ENCODE measurements around the gene NINJ1.
"Not testable (repeated sequence)": the region's sequence is repeated elsewhere in the genome, so short reads cannot be mapped to it uniquely, and the experiment has no call there.

Gene NINJ1

GRCh38 chr9:93123561-93124283 is 10.3 kb downstream of the NINJ1 start:
- H3K4me3 ChIP-seq, result no peak overlapping the region
- in situ Hi-C loops (cut with MboI; ENCODE audit: low sequenced_read_pairs), result no loop called here
- no peaks in the 10 kb centered on the region for H3K4me1 ChIP-seq
- H3K9me3 ChIP-seq, result no peaks in the 10 kb centered on the region
- H3K36me3 ChIP-seq (replicated peaks), result no peaks in the 10 kb centered on the region
- no peaks in the 10 kb centered on the region for H3K27me3 ChIP-seq (ENCODE audit: low read depth)
- no peak for DNase-seq (ENCODE audit: low spot score in 2 of 2)

- Histone ChIP-seq H3K27me3 (ENCODE audit: low read depth) (no peaks in the 10 kb centered on the region), H3K4me3 (no peak overlapping the region), H3K9me3 (no peaks in the 10 kb centered on the region), H3K4me1 (no peaks in the 10 kb centered on the region), H3K36me3 (replicated peaks) (no peaks in the 10 kb centered on the region)
- in situ Hi-C loops (cut with MboI; ENCODE audit: low sequenced_read_pairs), result no loop called here
- DNase-seq (ENCODE audit: low spot score in 2 of 2), result no peak
These were observed 11.3 kb downstream of the NINJ1 start for GRCh38 chr9:93122721-93123221.

GRCh38 chr9:93121316-93122241 is 12.5 kb downstream of the NINJ1 start:
- Histone ChIP-seq H3K9me3 (no peaks in the 10 kb centered on the region), H3K27me3 (ENCODE audit: low read depth) (no peaks in the 10 kb centered on the region), H3K4me3 (no peak overlapping the region), H3K36me3 (replicated peaks) (no peaks in the 10 kb centered on the region), H3K4me1 (no peaks in the 10 kb centered on the region)
- no peak for DNase-seq (ENCODE audit: low spot score in 2 of 2)
- in situ Hi-C loops (cut with MboI; ENCODE audit: low sequenced_read_pairs), result no loop called here

- Histone ChIP-seq H3K9me3 (no peaks in the 10 kb centered on the region), H3K4me1 (no peaks in the 10 kb centered on the region), H3K36me3 (replicated peaks) (no peaks in the 10 kb centered on the region), H3K4me3 (no peak overlapping the region), H3K27me3 (ENCODE audit: low read depth) (no peaks in the 10 kb centered on the region)
- in situ Hi-C loops (cut with MboI; ENCODE audit: low sequenced_read_pairs), result no loop called here
- no peak for DNase-seq (ENCODE audit: low spot score in 2 of 2)
These were observed 13.2 kb downstream of the NINJ1 start for GRCh38 chr9:93120846-93121315.

- Histone ChIP-seq H3K36me3 (replicated peaks) (no peaks in the 10 kb centered on the region), H3K9me3 (no peaks in the 10 kb centered on the region), H3K4me1 (no peaks in the 10 kb centered on the region), H3K27me3 (ENCODE audit: low read depth) (no peaks in the 10 kb centered on the region), H3K4me3 (no peak overlapping the region)
- DNase-seq (ENCODE audit: low spot score in 2 of 2), result peak in 1 of 2 experiments; percentile 45
- in situ Hi-C loops (cut with MboI; ENCODE audit: low sequenced_read_pairs), result no loop called here
These were observed 13.9 kb downstream of the NINJ1 start for GRCh38 chr9:93119953-93120845.

- no peaks in the 10 kb centered on the region for H3K4me1 ChIP-seq
- in situ Hi-C loops (cut with MboI; ENCODE audit: low sequenced_read_pairs), result no loop called here
- no peak overlapping the region for H3K4me3 ChIP-seq
- no peaks in the 10 kb centered on the region for H3K9me3 ChIP-seq
- H3K27me3 ChIP-seq (ENCODE audit: low read depth), result no peaks in the 10 kb centered on the region
- DNase-seq (ENCODE audit: low spot score in 2 of 2), result no peak
- no peaks in the 10 kb centered on the region for H3K36me3 ChIP-seq (replicated peaks)
These were observed 14.4 kb downstream of the NINJ1 start for GRCh38 chr9:93119703-93119952.

GRCh38 chr9:93118863-93119702 is 15.0 kb downstream of the NINJ1 start:
- Histone ChIP-seq H3K27me3 (ENCODE audit: low read depth) (no peaks in the 10 kb centered on the region), H3K36me3 (replicated peaks) (no peaks in the 10 kb centered on the region), H3K9me3 (no peaks in the 10 kb centered on the region), H3K4me3 (no peak overlapping the region), H3K4me1 (no peaks in the 10 kb centered on the region)
- in situ Hi-C loops (cut with MboI; ENCODE audit: low sequenced_read_pairs), result no loop called here
- DNase-seq (ENCODE audit: low spot score in 2 of 2), result no peak

GRCh38 chr9:93117924-93118862 is 15.9 kb downstream of the NINJ1 start:
- in situ Hi-C loops (cut with MboI; ENCODE audit: low sequenced_read_pairs), result no loop called here
- Histone ChIP-seq H3K9me3 (no peaks in the 10 kb centered on the region), H3K36me3 (replicated peaks) (no peaks in the 10 kb centered on the region), H3K4me1 (no peaks in the 10 kb centered on the region), H3K4me3 (no peak overlapping the region), H3K27me3 (ENCODE audit: low read depth) (no peaks in the 10 kb centered on the region)
- DNase-seq (ENCODE audit: low spot score in 2 of 2), result no peak

- H3K4me3 ChIP-seq; DNase-seq (ENCODE audit: low spot score in 2 of 2); H3K4me1 ChIP-seq; in situ Hi-C loops (cut with MboI; ENCODE audit: low sequenced_read_pairs); H3K27me3 ChIP-seq (ENCODE audit: low read depth); H3K9me3 ChIP-seq; H3K36me3 ChIP-seq (replicated peaks): not testable (repeated sequence)
These were observed 16.5 kb downstream of the NINJ1 start for GRCh38 chr9:93117521-93117920.

- Histone ChIP-seq H3K4me3 (no peak overlapping the region), H3K4me1 (no peaks in the 10 kb centered on the region), H3K36me3 (replicated peaks) (no peaks in the 10 kb centered on the region), H3K27me3 (ENCODE audit: low read depth) (no peaks in the 10 kb centered on the region), H3K9me3 (no peaks in the 10 kb centered on the region)
- DNase-seq (ENCODE audit: low spot score in 2 of 2), result no peak
- in situ Hi-C loops (cut with MboI; ENCODE audit: low sequenced_read_pairs), result no loop called here
These were observed 17.7 kb downstream of the NINJ1 start for GRCh38 chr9:93116072-93116961.

GRCh38 chr9:93115486-93116071 is 18.5 kb downstream of the NINJ1 start:
- in situ Hi-C loops (cut with MboI; ENCODE audit: low sequenced_read_pairs), result no loop called here
- no peak for DNase-seq (ENCODE audit: low spot score in 2 of 2)
- Histone ChIP-seq H3K4me1 (no peaks in the 10 kb centered on the region), H3K27me3 (ENCODE audit: low read depth) (no peaks in the 10 kb centered on the region), H3K9me3 (no peaks in the 10 kb centered on the region), H3K4me3 (no peak overlapping the region), H3K36me3 (replicated peaks) (no peaks in the 10 kb centered on the region)

Data from HAP-1 (cell line).